ENCODE results near the gene PRUNE2. TPM values are rescaled to one million over a fixed set of nuclear protein-coding genes. Genes with fewer than 3 reads are reported as not detected.

The PRUNE2 gene
- total RNA-seq, 2 experiments from 2014 or later = not detected

- Mint-ChIP-seq H3K4me1 (ENCODE audit: low read depth) (no peaks in the 10 kb centered on the region), H3K36me3 (ENCODE audit: low read depth) (no peaks in the 10 kb centered on the region), H3K9me3 (no peaks in the 10 kb centered on the region), H3K27me3 (peaks cover 77% of the 10 kb centered on the region), H3K4me3 (no peak overlapping the region), H3K27ac (no peak overlapping the region)
- Histone ChIP-seq H3K9me3 (ENCODE audit: control insufficient read depth in 1 of 2, insufficient read depth in 1 of 2, low read length in 2 of 2) (peaks cover 0 to 4% of the 10 kb centered on the region in 2 experiments), H3K4me1 (ENCODE audit: insufficient read depth, low read length) (peaks cover 2% of the 10 kb centered on the region), H3K27ac (ENCODE audit: low read depth in 1 of 2, low read length in 2 of 2) (no peak overlapping the region), H3K4me3 (ENCODE audit: low read length) (no peak overlapping the region), H3K27me3 (ENCODE audit: control insufficient read depth in 1 of 2, insufficient read depth in 2 of 2, low read length in 2 of 2) (peaks cover 8 to 22% of the 10 kb centered on the region in 2 experiments), H3K36me3 (ENCODE audit: insufficient read depth, low read length) (no peaks in the 10 kb centered on the region)
- POLR2A ChIA-PET = no interaction called here
- TF ChIP-seq, protein P1, sequence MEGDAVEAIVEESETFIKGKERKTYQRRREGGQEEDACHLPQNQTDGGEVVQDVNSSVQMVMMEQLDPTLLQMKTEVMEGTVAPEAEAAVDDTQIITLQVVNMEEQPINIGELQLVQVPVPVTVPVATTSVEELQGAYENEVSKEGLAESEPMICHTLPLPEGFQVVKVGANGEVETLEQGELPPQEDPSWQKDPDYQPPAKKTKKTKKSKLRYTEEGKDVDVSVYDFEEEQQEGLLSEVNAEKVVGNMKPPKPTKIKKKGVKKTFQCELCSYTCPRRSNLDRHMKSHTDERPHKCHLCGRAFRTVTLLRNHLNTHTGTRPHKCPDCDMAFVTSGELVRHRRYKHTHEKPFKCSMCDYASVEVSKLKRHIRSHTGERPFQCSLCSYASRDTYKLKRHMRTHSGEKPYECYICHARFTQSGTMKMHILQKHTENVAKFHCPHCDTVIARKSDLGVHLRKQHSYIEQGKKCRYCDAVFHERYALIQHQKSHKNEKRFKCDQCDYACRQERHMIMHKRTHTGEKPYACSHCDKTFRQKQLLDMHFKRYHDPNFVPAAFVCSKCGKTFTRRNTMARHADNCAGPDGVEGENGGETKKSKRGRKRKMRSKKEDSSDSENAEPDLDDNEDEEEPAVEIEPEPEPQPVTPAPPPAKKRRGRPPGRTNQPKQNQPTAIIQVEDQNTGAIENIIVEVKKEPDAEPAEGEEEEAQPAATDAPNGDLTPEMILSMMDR (IDR thresholded peaks at IDR 0.05) = no peak
- ATAC-seq (ENCODE audit: poor library complexity) (no peak), DNase-seq (no peak)
- CTCF ChIA-PET = no interaction called here
- intact Hi-C loops (cut with DNase I, micrococcal nuclease) = no loop called here
Measured at GRCh38 chr9:76904661-76905457, 1.1 kb downstream of the PRUNE2 start.

DNA sequence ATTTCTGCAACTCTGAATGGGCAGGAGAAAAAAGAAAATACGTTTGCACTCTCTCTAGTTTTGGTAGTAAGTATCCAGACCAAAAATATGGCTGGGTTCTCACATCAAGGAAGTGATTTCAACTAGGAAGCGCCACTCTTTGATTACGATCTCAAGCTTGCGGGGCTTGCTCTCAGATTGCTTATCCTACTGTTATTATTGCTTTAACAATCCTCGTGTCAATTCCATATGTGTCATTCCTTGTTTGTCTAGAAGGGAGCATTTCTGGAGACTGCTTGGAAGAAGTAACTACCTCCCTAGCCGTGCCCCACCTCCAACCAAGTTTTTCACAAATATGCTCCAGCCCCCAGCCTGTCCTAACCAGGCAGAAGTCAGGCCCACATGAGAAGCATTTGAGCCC, 3.5 kb downstream of the PRUNE2 start:
- peaks cover 2% of the 10 kb centered on the region for H3K4me1 ChIP-seq (ENCODE audit: insufficient read depth, low read length)
- intact Hi-C loops (cut with DNase I, micrococcal nuclease) = no loop called here
- no peak overlapping the region for H3K27ac ChIP-seq (ENCODE audit: low read depth in 1 of 2, low read length in 2 of 2)
- DNase-seq (no peak), ATAC-seq (ENCODE audit: poor library complexity) (no peak)
- H3K9me3 Mint-ChIP-seq = no peaks in the 10 kb centered on the region
- no peaks in the 10 kb centered on the region for H3K36me3 ChIP-seq (ENCODE audit: insufficient read depth, low read length)
- H3K4me1 Mint-ChIP-seq (ENCODE audit: low read depth) = no peaks in the 10 kb centered on the region
- no peak overlapping the region for H3K27ac Mint-ChIP-seq
- peaks cover 65% of the 10 kb centered on the region for H3K27me3 Mint-ChIP-seq
- peaks cover 0 to 4% of the 10 kb centered on the region in 2 experiments for H3K9me3 ChIP-seq (ENCODE audit: control insufficient read depth in 1 of 2, insufficient read depth in 1 of 2, low read length in 2 of 2)
- no peaks in the 10 kb centered on the region for H3K36me3 Mint-ChIP-seq (ENCODE audit: low read depth)
- H3K4me3 Mint-ChIP-seq = no peak overlapping the region
- no peak overlapping the region for H3K4me3 ChIP-seq (ENCODE audit: low read length)
- TF ChIP-seq, protein P1 (IDR thresholded peaks at IDR 0.05) = no peak
- ChIA-PET POLR2A (no interaction called here), CTCF (no interaction called here)
- H3K27me3 ChIP-seq (ENCODE audit: control insufficient read depth in 1 of 2, insufficient read depth in 2 of 2, low read length in 2 of 2) = peaks cover 8 to 18% of the 10 kb centered on the region in 2 experiments

DNA sequence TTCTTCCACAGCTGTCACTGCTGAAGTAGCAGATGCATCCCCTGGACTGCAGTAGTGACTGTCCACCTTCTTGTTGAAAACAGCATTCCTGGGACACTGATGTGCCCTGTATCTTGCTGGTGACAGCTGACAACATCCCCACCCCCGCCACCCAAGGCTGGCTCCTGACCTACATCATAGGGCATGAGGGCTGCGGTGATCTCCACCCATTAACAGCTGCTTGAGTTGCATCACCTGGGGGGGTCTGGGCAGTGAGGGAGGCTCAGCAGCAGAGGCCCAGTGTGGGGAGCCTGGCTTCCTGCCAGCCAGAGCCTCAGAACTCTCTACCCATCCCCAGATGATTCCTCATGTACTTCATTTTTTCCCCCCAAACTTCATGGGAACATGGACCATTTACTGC, 4.1 kb downstream of the PRUNE2 start:
- no peaks in the 10 kb centered on the region for H3K36me3 Mint-ChIP-seq (ENCODE audit: low read depth)
- Histone ChIP-seq H3K4me3 (ENCODE audit: low read length) (no peak overlapping the region), H3K9me3 (ENCODE audit: control insufficient read depth in 1 of 2, insufficient read depth in 1 of 2, low read length in 2 of 2) (peaks cover 0 to 4% of the 10 kb centered on the region in 2 experiments), H3K27me3 (ENCODE audit: control insufficient read depth in 1 of 2, insufficient read depth in 2 of 2, low read length in 2 of 2) (peaks cover 8 to 12% of the 10 kb centered on the region in 2 experiments), H3K36me3 (ENCODE audit: insufficient read depth, low read length) (no peaks in the 10 kb centered on the region), H3K27ac (ENCODE audit: low read depth in 1 of 2, low read length in 2 of 2) (no peak overlapping the region), H3K4me1 (ENCODE audit: insufficient read depth, low read length) (peaks cover 2% of the 10 kb centered on the region)
- TF ChIP-seq, protein P1 (IDR thresholded peaks at IDR 0.05) = no peak
- H3K27me3 Mint-ChIP-seq = peaks cover 59% of the 10 kb centered on the region
- intact Hi-C loops (cut with DNase I, micrococcal nuclease) = no loop called here
- no peak overlapping the region for H3K27ac Mint-ChIP-seq
- no peak for ATAC-seq (ENCODE audit: poor library complexity)
- H3K9me3 Mint-ChIP-seq = no peaks in the 10 kb centered on the region
- CTCF ChIA-PET = no interaction called here
- H3K4me3 Mint-ChIP-seq = no peak overlapping the region
- no peaks in the 10 kb centered on the region for H3K4me1 Mint-ChIP-seq (ENCODE audit: low read depth)
- DNase-seq = no peak
- POLR2A ChIA-PET = no interaction called here
